Measurements from ENCODE around the gene PCBP4.
"Not testable (repeated sequence)": the region's sequence is repeated elsewhere in the genome, so short reads cannot be mapped to it uniquely, and the experiment has no call there.

PCBP4 gene

DNA sequence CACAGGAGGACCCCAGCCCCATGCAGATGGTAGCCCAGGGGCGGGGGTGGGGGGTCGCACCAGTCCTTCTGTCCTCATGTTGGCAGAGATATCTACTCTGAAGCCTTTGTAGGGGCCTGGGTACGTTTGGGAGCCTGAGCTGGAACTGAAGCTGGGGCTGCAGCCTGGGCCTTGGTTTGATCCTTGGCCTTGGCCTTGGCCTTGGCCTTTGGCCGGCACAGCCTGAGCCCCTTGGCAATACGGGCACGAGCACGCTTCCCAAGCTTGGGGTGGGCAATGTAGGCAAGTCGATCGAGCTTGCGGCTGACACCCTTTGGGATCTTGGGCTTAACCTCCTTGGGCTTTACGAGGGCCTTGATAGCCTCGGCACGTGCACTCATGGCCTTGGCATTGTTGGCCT is 26.4 kb upstream of the PCBP4 start:
- not testable (repeated sequence) for DNase-seq

DNA sequence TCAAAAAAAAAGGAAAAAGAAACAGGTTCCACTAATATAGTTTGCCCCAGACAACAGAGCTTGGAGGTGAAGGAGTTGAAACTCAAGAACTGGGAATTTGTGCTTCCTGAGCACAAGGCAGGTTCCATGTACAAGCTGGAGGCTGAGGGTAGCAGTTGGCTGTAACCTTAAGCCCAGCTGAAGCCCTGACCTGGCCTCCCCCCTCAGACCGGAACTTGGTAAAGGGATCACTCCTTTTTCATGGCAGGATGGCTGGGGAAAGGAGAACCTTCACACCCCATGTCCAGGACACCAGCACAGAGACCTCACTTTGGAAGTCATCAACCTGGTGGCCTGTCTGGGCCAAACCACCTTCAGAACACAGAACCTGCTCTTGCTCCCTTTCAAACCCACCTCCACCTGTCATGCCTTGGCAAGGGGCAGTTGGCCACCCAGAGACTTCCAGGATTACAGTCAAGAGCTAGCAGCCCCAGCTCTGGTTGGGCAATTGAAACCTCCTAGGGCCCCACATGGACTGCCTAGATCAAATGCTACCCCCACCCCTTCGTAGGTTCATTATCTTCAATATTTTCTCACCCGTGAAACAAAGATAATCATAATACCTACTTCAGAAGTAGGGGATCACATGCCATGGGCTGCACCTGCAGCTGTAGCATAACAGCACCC is 24.9 kb upstream of the PCBP4 start:
- DNase-seq: no peak

DNA sequence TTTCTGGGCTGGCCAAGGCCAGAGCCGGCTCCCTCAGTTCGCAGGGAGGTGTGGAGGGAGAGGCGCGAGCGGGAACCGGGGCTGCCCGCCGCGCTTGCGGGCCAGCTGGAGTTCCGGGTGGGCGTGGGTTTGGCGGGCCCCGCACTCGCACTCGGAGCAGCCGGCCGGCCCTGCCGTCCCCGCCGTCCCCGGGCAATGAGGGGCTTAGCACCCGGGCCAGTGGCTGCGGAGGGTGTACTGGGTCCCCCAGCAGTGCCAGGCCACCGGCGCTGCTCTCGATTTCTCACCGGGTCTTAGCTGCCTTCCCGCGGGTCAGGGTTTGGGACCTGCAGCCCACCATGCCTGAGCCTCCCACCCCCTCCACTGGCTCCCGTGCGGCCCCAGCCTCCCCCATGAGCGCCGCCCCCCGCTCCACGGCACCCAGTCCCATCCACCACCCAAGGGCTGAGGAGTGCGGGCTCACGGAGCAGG is 23.3 kb upstream of the PCBP4 start:
- not testable (repeated sequence) for DNase-seq

DNA sequence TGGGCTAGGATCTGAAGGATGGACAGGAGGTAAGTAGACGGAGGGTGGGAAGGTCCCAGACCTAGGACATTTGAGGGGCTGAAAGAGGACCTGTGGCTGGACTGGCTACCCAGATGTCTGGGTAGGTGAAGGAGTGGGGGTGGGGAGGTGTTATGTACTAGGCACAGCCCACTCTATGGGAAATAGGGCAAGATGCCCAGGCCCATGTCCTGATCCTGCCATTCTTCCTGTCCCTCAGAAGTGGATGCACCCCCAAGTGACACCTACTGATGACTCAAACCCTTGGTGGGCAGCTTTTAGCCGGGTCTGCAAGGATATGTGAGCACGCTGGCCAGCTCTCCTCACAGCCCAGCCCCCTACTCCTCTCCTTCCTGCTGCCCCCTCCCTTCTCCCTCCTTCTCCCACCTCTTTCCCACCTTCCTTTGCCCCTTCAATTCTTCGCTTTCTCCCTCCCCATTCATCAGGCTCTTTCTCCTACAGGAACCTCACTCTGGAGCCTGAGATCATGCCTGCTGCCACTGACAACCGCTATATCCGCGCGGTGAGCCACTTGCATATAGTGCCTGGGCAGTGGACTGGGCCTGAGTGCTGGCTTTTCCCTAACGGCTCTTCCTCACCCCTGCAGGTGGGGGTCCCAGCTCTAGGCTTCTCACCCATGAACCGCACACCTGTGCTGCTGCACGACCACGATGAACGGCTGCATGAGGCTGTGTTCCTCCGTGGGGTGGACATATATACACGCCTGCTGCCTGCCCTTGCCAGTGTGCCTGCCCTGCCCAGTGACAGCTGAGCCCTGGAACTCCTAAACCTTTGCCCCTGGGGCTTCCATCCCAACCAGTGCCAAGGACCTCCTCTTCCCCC is 21.3 kb upstream of the PCBP4 start:
- DNase-seq: no peak

DNA sequence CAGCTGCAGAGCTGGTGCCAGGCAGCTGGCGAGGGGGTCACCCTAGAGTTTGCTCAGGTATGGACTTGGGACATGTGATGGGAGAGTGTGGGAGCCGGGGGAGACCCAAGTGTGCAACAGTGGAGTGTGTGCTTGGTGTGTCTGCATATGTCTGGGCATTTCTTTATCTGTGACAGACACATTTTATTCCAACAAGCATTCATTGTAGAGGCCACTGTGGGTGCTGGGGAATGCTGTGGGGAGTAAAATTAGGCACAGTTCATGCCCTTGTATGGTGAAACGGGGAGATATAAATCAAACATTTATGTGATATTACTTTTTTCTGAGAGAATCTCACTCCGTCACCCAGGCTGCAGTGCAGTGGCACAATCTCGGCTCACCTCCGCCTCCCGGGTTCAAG is 20.3 kb upstream of the PCBP4 start:
- DNase-seq: no peak

DNA sequence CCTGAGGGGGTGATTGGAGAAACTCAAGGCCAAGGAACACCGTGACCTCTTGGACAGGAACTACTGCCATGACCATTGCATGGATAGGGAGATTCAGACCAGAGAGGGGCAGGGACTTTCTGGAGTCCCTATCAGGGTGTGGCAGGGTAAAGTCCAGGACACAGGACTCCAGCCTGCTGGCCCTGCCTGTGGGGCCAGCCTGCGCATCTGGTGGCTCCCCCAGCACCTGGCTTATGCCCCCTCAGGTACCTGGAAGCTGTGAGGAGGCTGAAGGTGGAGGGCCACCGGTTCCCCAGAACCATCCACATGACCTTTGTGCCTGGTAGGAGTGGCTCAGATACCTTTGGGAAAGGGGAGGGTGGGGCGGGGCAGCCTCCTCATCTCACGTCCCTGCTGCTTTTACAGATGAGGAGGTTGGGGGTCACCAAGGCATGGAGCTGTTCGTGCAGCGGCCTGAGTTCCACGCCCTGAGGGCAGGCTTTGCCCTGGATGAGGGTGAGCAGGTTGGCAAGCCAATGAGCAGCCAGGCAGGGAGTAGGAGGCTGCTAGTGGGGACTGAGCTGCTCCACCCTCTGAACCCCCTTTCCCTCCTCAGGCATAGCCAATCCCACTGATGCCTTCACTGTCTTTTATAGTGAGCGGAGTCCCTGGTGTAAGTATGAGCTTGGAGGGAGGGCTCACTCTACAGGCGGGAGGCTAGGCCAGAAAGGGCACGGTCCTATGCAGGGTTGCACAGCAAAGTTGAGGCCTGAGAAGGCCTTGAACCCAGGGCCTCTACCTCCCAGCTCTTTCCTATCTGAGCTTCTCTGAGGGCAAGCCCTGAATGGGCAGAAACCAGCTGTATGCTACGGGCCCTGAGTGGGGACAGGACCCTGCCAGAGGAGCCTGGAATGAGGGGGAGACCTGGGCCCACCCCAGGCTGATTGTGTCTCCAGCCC is 19.0 kb upstream of the PCBP4 start:
- no peak for DNase-seq

DNA sequence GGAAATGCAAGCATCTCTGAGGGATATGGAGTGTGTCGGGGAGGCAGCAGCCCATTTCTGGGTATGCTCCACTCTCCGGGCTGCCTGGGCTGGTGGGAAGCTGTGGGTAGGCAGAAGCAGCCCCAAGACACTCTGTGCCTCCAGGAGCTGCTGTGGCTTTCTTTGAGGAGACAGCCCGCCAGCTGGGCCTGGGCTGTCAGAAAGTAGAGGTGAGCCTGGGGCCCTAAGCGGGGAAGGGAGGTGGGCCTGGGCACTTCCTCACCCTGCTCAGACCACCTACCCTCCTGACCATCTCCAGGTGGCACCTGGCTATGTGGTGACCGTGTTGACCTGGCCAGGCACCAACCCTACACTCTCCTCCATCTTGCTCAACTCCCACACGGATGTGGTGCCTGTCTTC is 17.8 kb upstream of the PCBP4 start:
- DNase-seq: no peak

DNA sequence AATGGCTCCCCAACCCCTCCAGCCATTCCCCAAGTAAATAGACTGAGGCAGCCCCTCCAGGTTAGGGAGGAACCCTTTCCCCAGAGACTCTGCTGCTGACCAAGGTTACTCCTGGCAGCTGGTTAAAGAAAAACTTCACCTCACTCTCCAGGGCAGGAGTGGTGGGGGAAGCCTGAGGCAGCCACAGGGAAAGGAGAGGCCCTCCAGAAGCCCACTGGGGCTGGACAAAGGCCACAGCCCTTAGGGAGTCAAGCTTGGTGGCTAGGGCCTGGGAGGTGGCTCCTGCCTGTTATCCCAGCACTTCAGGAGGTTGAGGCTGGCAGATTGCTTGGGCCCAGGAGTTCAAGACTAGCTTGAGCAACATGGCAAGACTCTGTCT is 17.0 kb upstream of the PCBP4 start:
- no peak for DNase-seq

DNA sequence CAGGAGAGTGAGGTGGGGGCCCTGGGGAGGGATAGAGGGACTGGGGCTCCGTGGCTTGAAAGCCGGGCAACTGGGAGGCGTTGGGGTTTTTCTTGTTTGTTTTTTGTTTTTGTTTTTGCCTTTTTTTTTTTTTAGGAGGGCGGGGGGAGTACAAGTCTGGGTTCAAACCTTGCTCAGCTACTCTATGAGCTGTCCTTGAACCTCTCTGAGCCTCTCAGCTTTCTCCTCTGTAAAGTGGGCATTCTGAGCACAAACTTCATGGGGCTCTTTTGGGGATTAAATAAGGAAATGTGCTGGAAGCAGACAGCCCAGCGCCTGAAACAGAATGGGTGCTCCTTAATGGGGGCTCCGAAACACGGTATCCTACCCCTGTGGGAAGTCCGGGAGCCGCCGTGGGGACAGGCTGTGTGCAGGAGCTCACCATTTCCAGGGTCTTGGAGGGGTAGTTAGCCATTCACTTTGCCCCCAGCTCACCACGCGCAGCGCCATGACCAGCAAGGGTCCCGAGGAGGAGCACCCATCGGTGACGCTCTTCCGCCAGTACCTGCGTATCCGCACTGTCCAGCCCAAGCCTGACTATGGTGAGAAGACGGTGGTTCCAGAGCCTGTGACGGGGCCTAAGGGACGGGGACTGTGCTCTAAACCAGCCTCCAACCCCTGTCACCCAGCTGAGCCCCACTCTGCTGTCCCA is 16.5 kb upstream of the PCBP4 start:
- no peak for DNase-seq

DNA sequence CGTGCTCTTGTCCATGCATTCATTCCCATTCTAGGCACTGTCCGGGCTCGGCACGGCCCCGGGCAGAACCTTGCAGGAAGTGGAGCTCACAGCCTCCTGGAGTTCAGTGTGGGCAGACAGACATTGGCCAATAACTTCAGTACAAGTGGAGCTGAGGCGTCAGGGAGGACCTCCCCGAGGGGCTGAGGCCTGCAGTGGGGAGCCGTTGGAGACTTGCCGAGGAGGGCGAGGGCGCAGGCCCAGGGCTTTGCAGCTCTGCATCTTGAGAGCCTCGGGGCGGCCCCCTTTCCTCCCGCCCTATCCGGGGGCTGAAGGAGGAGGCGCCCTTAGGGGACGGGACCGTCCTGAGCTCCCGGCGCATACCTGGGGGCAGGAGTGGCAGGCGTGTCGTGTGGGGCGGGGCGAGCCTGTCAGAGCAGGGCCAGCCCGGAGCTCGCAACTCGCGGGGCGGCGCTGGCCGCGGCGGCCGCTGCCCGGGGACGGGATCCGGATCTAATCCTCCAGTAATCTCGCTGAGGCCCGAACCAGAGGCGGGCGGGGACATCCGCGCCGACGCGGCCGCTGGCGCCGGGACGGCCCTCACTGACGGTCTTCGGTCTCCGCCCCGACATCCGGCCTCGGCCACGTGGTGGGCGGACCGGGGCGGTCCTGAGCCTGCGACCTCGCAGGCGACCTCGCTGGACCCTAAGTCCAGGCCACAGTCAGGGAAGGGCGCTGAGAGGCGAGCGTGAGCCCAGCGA is 15.8 kb upstream of the PCBP4 start, which contains the start of gene ACY1:
Gene ACY1, plus strand, starts transcription at position 698 of the 740 bp plus-strand sequence. CDS start 530 bp downstream, outside the sequence.
- DNase-seq: peak; percentile 79

DNA sequence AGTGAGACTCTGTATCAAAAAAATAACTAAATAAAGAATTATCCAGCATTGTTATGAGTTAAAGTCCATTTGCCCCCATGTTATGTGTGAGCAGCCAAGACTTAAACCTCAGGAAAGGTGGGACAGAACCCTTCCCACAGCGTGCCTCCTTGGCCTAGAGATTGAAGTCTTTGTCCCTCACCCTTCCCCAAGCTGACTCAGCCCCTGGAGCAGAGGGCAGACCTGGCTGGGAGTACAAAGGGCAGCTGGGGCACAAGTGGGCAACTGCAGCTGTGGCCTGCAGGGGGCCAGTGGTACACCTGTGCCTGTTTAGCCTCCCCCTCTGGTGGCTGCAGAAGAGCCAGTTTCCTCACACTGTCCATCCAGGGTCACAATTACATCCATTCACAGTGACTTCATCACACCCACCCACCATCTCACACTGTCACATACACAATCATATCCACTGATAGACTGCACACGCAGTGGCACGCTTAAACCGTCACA is 15.1 kb upstream of the PCBP4 start:
- DNase-seq: no peak

DNA sequence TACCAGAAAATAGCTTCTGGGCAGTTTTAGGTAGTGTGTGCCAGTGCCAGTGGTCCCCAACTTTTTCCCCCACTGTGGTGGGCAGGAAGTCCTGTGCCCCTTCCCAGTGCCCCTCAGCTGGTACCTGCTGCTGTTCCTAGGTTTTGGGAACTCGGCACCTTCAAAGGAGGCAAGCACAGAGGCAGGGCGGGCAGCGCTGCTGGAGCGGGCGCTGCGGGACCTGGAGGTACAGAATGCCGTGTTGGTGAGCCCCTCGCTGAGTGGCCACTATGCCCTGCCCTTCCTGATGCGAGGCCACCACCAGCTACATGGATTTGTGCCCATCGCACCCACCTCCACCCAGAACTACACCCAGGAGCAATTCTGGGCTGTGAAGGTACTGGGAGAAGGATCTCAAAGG is 13.0 kb upstream of the PCBP4 start:
- DNase-seq: no peak

DNA sequence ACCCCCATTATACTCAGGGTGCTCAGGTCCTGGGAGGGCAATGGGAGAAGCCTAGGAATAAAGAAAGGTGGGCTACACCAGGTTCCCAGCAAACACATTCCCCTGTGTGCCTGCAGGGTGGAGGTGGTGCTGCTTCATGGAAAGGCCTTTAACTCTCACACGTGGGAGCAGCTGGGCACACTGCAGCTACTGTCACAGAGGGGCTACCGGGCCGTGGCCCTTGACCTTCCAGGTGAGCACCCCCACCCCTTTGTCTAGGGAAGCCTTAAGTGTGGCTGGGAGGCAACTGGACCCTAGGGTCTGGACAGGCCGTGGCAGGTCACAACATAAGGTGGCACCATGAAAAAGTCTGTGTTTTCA is 10.9 kb upstream of the PCBP4 start:
- DNase-seq: no peak

DNA sequence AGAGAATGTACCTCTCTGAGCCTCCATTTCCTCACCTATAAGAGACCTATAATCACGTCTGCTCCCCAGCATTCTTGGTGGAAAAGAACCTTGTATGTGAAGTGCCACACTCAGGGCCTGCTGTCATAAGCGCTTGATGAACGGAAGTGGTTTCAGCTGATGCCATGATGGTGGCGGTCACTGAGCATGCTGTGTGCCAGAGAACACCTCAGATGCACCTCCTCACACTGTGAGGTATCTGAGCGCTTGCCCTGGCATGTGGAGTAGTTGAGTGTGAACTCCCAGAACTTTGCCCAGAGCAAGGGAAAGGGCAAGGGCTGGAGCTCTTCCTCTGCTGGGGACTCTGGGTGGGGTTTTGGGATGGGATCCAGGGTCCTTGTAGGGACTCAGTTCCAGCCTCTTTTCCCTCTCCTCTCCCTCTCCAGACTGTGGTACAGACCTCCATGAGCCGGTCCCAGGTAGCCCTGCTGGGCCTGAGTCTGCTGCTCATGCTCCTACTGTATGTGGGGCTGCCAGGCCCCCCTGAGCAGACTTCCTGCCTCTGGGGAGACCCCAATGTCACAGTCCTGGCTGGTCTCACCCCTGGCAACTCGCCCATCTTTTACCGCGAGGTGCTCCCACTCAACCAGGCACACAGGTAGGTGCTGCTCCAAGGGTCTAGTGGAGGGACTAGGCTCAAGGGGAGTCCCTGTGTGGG is 10.3 kb upstream of the PCBP4 start:
- no peak for DNase-seq

DNA sequence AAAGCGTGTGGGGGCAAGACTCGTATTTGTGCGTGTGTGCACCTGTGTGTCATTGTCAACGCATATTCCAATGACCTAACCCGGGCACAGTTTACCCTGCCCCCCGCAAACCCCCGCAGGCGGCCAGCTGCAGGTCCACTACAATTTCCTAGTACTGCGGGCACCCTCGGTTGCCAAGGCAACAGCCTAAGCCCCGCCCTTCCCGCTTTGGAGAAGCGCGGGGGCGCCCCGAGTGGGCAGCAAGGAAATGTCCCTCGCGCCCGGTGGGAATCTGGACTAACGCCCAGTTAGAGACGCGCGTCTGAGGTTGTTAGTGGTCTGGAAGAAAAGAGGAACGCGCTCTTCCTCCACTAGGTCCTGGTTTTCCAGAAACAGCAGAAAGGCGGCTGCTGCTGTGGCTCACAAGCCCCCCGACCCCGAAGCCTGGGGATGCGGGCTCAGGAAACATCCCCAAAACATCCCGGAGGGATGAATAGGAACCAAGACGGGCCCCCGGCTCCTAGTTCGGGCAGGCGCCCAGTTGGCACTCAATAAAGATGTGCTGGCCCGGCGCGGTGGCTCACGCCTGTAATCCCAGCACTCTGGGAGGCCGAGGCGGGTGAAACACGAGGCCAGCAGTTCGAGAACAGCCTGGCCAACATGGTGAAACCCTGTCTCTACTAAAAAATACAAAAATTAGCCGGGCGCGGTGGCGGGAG is 8.7 kb upstream of the PCBP4 start:
- DNase-seq: no peak

DNA sequence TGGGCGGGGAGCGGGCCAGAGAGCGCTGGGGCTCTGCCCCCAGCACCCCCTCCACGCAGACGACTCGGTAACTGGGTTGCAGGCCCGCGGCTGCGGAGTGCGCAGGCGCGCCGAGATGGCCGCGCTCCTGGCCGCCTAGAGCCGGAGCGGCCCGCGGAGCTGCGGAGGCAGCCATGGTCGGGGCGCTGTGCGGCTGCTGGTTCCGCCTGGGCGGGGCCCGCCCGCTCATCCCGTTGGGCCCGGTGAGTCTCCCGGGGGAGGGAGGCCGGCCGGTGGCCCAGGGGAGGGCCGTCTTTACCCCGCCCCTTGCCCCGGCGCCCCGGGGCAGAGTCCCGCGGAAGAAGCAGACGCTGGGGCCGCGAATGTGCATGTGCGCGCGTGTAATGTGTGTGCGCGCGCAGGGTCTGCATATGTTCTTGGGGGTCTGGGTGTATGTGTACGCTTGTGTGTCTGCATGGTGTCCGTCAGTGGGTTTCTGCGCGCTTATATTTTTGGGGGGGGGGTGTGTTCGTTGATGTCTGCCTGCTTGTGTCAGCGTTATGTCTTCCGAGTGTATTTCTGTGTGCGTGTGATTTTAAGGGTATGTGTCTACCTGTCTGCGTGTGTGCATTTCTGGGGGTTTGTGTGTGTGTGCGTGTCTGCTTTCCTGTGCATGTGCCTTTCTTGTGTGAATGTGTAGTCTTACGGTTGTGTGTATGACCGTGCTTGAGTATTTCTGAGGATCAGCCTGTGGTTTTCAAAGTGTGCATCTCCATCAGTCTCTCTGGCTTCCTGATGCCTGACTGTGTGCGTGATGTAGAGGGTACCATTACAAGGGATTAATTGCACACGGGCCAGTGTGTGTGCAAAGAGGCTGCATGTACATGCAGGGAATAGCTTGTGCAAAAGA is 8.0 kb upstream of the PCBP4 start, which contains the start of gene ABHD14A:
Gene ABHD14A, plus strand, starts transcription at position 102 of the 889 bp plus-strand sequence. Its CDS starts 72 bp downstream, at position 174.
- peak; percentile 70 for DNase-seq

DNA sequence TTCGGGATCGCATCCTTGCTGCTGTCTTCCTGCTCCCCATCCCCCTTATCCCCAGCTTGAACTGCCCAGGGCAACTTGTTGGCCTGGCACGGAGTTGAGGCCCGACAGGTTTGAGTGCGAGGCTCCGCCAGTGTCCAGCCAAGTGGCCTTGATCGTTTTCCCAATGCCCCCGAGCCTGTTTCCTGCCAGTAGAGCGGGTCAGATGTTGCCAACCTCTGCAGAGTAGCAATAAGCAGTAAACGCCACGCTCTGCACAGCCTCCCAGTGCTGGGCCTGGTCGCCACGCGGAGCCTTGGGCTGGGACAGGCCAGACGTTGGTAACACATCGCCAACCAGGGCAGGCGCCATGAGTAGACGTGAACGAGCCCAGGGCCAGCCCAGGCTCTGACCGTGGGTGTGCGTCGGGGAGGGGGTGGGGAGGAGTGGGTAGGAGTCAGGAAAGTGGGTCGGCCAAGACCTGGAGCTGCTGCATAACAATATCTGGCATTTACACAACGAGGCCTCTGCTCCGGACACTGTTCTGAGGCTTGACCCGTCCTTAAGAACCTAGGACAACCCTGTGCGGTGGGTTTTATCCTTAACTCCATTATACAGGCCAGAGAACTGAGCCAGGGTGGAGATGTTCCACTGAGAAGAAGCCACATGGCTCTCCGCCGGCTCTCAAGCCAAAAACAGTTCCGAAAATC is 7.2 kb upstream of the PCBP4 start:
- DNase-seq: no peak

DNA sequence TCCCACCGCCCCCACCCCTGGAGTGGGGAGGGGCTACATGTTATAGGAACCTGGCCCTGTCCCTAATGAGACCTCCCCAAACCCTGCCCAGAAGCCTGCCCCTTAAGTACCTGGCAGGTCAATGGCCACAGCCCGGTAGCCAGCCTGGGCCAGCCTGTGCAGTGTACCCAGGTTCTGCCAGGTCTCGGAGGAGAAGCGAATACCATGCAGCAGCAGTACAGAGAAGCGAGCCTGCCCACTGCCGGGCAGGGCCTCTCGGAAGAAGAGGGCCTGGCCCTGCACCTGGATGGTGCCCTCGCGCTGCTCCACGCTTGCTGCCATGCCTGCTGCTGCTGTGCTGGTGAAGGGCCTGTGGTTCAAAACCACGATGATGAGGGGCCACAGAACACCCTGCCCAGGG is 4.1 kb upstream of the PCBP4 start:
- no peak for DNase-seq
